GM19328 (cell line): ENCODE measurements around the gene KRTAP10-2.

ENCODE experiments used
- ATAC-seq: cut with Tn5 transposase; IDR thresholded peaks from one replicate; pipeline ENCODE4 v1.9.1; 2021; ENCODE audit warnings: mild to moderate bottlenecking, moderate library complexity; ENCODE audit not compliant: unreplicated experiment

KRTAP10-2 gene

DNA sequence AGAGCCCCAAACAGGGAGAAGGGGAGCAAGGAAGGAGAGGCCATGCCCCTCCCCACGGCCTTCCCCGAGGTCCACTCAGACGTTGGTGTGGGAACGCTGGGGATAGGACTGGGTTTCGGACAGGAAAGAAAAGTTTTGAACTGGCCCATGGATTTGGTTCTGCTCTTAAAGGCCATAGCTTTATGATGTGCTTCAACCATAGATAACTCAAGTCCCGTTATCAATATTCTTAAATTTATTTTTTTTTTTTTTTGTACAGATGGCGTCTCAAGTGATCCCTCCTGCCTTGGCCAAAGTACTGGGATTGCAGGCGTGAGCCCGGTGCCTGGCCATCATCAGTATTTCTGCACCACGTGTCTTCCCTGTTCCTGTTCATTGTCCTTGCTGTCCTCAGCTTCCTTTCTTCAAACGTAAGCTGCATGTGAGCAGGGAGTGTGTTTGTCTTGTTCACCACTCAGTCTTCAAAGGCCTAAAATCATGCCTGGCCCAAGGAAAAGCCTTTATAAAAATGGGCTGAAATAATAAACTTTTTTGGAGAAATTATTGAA lies 10.5 kb downstream of the KRTAP10-2 start:
- no peak for ATAC-seq

DNA sequence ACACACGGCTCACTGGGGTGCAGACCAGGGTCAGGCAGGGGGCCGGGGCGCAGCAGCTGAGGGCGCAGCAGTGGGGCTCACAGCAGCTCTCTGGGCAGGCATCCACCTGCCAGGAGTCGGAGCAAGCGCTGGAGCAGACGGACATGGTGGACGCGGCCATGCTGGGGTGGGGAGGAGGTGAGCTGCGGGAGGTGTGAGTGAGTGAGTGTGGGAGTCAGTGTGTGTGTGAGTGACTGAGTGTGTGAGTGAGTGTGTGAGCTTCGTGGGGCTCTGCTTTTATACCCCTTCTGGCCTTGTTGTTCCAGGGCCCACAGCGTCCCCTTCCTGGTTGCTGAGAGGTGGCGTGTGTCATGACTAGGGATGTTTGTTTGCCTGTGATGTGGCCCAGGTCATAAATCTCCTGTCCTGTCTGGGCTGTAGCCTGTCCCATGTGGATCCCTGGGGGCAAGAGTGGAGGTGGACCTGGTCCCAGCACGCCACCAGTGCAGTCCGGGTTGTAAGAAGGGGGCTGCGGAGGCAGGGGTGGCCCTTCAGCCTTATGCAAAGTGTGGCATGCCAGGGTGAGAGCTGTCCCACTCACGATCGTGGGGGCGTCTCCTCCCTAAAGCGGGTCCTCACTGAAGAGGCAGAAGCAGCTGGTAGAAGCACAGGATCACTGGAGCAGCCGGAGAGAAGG lies 11.2 kb downstream of the KRTAP10-2 start, which contains the start of gene KRTAP10-1:
TSS of gene KRTAP10-1 (minus strand) at position 205 of the 676 bp plus-strand sequence. CDS start at position 160, 45 bp downstream.
- no peak for ATAC-seq

DNA sequence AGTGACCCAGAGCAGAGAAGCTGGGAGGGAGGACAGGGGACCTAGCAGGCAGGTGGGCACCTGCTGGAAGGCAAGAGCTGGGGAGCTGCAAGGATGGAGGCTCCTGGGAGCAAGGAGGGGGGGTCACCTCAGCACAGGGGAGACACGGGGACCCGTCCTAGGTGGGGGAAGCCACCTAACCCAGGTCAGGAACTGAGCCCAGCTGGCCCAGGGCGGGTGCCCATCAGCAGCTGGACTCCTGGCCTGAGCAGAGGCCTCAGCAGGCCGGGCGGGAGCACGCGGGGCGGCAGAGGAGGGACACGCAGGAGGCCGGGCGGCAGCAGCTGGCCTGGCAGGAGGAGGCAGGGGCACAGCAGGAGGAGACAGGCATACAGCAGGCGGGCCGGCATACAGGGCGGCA lies 12.3 kb downstream of the KRTAP10-2 start:
- no peak for ATAC-seq

DNA sequence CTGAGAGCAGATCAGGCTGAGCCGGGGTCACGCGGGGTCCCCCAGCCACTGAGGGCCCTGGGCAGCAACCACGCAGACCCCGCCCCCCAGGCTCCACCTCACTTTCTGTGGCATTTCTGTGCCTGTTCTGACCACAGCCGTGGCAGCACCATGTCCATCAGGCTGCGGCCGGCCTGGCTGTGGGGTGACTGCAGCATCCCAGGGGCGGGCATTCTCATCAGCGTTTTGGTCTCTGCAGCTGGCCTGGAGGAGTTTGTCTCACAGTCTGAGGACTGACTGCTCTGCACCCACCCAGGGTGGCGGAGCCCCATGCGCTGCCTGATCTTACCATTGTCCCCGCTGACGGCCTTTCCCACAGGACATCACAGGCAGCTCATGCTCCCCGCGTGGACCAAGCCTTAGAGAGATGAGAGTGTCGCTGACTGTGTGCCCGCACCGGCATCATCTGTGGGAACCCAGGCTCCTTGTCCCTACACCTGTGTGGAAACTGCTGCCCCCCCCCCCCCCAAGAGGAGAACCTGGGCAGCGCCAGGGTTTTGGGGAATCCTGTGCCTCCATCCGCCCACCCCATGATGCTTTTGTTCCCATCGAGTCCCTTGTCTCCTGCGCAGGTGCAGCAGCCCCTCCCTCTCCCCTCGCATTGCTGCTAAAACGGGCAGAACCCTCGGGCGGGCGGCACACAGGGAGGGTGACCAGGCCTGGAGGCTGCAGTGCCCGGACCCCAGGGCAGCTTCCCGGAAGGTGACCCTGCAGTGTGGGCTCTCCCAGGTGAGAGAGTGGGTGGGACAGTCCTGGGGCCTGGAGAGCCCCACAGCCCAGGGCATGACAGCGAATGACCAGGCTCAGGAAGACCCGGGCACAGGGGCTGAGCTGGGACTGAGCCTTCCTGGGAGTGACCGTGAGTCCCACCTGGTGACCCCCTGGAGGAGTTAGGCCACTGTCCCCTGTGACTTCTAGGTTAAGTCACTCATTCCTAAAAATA lies 13.1 kb downstream of the KRTAP10-2 start:
- ATAC-seq: no peak

DNA sequence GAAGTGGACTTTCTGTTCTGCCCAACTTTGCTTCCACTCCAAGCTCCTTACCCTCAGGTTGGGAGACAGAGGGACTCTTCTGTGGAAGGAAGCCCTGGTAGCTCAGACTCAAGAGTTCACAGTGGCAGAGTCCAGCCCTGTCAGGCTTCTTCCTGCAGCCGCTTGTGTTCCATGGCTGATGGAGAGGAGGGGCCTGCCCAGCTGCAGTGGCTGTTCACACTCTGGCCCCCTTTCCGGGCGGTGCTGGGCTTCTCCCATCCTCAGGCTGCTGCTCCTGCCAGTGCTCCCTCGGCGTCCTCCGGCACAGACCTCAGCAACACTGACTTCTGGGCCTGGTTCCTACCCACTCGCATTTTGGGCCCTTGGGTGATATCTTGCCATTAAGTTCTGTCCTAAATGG lies 15.3 kb downstream of the KRTAP10-2 start:
- no peak for ATAC-seq

DNA sequence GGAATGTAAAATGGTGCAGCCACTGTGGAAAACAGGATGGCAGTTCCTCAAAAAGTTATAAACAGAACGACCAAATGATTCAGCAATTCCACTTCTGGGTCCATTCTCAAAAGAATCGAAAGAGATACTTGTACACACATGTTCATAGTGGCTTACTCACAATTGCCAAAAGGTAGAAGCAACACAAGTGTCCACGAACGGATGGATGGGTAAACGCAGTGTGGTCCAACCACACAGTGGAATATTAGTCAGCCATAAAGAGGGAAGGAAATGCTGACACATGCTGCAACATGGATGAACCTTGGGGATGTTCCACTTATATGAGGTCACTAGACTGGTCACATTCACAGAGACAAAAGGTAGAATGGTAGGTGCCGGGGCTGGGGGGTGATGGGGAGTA lies 16.6 kb downstream of the KRTAP10-2 start:
- ATAC-seq: no peak

DNA sequence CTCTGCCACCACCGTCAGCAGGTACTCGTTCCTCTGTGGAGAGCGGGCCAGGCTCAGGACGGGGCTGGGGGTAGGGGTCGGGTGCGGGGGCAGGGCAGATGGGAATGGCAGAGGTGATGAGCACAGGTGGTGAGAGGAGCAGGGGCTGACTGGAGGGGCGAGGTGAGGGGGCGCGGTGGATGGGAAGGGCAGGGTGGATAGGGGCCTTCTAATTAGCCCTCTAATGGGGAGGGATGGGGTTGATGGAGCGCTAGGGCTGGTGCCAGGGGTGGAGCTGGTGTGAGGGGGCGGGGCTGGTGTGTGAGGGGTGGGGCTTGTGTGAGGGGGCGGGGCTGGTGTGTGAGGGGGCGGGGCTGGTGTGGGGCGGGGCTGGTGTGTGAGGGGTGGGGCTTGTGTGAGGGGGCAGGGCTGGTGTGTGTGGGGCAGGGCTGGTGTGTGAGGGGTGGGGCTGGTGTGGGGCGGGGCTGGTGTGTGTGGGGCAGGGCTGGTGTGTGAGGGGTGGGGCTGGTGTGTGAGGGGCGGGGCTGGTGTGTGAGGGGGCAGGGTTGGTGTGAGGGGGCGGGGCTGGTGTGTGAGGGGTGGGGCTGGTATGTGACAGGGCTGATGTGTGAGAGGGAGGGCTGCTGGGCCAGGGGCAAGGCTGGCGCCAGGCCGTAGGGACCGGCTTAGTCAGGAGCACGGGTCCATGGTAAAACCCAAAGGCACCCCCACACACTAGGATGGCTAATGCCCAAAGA lies 17.2 kb downstream of the KRTAP10-2 start:
- ATAC-seq: no peak

DNA sequence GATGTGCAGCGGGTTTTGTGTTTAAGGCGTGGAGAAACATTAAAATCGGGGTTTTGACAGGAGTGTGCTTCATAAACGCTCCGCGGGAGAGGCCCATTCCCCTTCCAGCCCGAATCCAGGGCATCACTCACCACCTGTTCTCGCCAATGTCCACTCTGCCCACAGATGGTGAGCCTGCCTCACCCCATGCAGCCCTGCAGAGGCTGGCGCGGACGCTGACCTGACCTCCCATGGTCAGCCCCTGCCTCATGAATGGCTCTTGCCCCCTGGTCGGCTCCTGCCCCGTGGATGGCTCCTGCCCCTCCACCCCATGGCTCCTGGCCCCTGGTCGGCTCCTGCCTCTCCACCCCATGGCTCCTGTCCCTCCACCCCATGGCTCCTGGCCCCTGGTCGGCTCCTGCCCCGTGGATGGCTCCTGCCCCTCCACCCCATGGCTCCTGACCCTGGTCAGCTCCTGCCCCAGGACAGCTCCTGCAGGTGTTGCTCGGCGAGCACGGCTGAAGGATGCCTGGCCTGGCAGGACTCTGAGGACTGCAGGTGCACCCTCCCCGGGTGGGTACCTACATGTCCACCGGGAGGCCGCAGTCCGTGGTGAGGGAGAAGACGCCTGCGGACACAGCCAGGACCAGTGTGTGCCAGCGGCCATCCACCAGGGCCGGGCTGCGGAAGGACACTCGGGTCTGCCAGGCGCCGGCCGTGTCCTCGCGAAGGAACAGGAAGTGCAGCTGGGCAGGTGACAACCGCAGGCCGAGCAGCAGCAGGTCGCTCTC lies 18.0 kb downstream of the KRTAP10-2 start:
- ATAC-seq: no peak

DNA sequence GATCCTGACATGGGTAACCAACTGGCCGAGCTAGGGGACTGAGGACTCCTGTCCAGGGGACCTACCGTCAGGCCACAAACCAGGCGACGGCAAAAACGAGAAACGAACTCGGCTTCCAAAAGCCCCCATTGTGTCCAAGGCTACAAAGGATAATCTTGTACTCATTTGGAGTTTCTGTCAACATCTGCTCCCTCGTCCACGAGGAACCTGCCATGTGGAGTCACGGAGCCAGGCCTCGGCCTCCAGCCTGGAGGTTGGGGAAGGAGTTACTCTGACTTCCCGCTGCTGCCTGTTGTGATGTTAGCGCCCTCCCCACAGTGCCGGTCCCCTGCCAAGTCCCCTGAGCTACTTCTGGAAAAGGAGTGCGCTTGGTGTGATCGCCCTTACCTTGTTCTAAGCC lies 18.6 kb downstream of the KRTAP10-2 start:
- no peak for ATAC-seq

DNA sequence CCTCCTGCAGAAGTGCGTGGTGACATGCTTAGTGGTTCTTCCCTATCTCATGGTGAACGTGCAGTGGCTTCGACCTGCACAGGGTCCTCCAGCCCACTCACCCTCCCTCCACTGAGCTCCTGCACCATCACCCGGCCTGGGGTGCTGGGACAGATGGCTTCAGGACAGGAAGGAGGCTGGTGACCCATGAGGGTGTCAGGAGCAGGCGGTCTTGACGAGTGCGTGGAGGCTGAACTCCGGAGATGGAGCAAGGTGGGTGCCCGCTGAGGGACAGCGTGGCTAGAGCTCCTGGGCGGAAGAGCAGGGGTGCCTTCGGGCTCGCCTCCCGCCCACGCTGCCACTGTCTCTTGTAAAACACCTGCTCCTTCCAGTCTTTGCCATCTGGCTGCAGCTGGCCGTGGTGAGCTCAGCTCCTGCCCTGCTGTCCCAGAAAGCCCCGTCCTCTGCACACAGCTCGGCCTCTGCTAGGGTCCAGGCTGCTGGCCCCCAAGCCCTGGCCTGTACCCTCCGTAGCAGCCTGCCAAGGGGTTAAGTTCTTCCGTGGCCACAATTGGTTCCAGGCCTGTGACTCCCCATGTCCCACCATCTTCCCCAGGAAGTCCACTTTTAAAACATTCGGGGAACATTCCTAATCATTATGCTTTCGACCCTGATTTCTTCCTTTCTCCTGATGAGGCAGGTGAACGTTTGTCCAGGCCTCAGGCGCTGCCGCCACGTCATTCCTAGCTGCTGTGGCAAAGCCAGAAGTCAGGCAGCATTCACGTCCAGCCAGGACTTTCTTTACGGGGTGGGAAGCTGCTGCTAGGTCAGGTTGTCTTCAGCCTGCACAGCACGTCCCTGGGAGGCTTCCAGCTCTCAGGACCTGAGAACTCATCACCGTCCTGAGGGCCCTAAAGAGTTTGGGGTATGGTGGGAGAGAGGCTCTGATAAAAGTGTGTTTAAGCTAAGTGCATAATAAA lies 19.4 kb downstream of the KRTAP10-2 start:
- no peak for ATAC-seq

DNA sequence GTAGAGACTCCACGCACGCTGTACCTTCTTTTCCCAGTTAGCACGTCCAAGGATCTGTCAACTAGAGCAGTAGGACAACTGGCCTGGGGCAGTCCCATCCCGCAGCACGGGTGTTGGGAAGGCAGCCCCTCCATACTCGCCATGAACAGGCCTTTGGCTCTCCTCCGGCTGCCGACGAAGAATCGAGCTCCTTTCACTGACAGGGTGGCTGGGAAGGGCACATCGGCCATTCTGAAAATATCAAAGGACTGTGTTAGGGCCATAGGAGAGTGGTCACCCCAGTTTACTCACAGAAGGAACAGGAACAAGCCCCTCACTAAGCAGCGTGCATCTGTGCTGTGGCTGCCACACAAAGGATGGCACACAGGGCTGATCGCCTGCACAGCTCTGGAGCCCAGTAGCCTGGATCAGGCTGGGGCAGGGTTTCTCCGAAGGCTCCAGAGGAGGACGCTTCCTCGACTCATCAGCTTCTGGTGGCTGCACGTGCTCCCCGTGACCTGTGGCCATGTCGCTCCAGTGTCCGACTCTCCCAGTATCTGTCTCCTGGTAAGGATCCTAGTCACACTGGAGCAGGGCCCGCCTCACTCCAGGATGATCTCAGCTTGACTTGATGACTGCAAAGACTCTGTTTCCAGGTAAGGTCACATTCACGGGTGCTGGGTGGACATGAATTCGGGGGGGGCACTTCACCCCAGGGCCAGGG lies 20.3 kb downstream of the KRTAP10-2 start:
- ATAC-seq: no peak

DNA sequence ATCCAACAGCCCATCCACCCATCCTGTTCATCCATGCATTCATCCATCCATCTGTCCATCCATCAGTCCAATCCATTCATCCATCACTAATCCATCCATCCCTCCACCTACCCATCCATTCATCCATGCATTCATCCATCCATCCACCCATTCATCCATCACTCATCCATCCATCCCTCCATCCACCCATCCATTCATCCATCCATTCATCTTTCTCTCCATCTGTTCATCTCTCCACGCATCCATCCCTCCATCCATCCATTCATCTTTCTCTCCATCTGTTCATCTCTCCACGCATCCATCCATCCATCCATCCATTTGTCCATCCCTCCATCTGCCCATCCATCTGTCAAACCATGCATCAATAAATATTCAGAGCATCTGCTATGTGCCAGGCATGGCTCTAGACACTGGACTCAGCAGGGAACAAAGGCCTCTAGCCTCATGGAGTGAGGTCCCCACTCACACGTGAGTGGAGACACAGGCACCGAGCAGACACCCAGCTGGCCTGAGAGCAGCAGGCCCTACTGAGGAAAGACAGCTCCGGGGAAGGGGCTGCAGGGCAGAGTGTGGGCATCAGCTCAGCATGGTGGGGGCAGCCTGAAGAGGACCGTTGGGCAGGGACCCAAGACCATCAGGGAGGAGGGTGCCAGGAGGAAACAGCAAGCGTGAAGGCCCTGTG lies 20.9 kb downstream of the KRTAP10-2 start:
- no peak for ATAC-seq

DNA sequence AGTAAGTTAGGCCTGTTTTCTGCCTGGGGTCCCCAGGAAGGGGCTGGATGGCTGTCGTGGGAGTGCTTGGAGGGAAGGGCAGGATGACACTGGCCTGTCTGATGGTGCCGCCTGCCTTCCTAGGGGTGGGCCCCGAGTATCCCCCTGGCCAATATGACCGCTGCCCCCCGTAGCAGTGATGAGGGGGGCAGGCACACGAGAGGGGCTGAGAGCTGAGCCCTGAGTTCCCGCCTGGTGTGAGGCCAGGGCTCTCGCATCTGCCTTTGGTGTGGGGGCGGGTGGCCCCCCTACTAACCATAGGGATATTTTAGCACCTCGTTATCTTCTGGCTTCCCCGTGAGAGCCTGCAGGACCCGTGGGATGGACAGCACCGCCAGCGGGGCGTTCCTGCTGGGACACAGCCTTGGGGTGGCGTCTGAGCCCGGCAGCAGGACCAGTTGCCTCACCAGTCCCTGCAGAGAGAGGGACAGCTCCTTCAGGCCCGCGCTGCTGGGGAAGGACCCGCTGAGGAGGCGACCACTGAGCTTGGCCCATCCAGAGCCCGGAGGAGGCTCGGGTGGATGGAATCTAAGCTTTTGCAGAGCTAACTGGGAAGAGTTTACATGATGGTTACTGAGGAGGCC lies 21.7 kb downstream of the KRTAP10-2 start:
- ATAC-seq: no peak

DNA sequence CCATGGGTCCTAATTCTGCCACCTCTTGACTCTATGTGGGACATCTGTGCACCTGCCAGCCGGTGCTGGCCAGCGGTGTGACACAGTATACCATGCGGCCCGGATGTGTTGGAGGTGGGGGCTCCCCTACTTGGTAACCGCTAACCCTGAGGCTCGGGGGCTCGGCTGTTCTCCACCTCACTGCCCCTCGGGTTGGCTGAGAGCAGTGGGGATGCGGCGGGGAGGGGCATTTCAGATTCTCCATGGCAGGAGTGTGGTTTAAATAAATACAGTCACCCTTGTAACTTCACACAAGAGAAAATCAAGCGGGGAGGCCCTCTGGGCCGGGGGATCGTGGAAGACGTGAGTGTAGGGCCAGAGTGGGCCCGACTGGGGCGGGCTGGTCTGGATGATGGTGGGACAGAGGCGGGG lies 22.3 kb downstream of the KRTAP10-2 start:
- ATAC-seq: no peak

DNA sequence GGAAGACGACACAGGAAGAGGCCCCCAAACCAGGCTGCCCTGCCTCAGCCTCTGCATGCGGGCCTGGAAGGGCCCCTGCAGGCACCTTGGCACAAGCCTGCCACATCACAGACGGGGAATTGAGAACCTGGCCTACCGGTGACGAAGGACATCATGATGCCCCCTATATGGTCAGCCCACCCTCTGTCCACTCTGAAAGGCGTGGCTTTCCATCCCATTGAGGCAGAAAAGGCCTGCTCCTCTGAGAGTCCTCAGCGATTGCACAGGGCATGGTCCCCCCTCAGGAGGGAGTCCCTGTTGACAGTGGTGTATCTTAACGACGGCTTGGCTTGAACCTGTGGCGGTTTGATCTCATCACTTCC lies 22.7 kb downstream of the KRTAP10-2 start:
- no peak for ATAC-seq

DNA sequence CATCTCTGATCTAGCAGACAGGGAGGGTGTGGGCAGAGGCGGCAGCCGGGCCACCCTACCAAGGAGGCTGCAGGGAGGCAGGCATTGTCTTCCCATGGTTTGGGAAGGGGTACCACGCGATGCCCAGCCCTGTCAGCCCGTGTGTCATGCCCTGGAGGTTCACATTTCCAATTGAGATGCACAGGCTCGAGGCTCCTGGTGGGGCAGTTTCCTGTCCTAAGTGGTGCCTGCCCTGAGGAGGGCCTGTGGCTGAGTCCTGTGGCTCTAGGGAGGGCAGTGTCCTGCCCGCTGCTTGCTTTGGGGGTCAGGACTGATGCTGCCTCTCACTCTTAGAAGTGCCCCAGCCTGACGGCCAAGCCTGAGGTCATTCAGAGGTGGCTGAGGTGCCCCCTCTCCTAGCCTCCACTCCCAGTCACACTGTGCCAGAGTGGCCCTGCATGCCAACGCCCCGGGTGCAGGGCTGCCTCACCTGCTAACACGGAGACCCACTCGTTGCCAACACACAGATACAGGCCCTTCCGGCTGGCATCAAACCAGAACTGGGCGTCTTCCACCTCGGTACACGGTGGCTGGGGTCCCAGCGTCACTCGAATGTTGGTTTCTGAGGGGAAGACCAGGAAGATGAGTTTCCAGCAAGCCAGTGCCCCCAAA lies 23.2 kb downstream of the KRTAP10-2 start:
- ATAC-seq: no peak
